ENCODE results near the gene FAM120A.

GRCh38 chr9:93476924-93477323 lies 25.4 kb downstream of the FAM120A start:
- TF ChIP-seq CTCF (IDR thresholded peaks at IDR 0.05; ENCODE audit: insufficient read depth, low read depth, low read length) (no peak), EZH2 (IDR thresholded peaks at IDR 0.05; ENCODE audit: insufficient read depth, low read length) (no peak)
